Thoracic aorta (tissue), 2 donors: ENCODE data around the gene VPS4B. TPM values are rescaled to one million over a fixed set of nuclear protein-coding genes. Genes with fewer than 3 reads are reported as not detected.

Experiments
- ATAC-seq: fragments of 150-250 bp; one replicate; pipeline ENCODE4 v1.8.0; 2017; ENCODE audit warnings: low read depth; ENCODE audit not compliant: insufficient number of reproducible peaks, low FRiP score
- DNase-seq: peaks from one replicate; pipeline ENCODE4 v3.0.0-alpha.2; 2020; ENCODE audit warnings: low spot score
- H3K27ac ChIP-seq, 2 donors: fragments of 200-600 bp; sonication (generic); 1 replicate in 1 of 2; 2 replicates in 1 of 2; pipeline ENCODE4 v1.5.1; 2016; ENCODE audit warnings: mild to moderate bottlenecking in 2 of 2, moderate library complexity in 2 of 2
- H3K27me3 ChIP-seq: fragments of 200-600 bp; sonication (generic); replicated peaks from 2 replicates; pipeline ENCODE4 v1.6.0; 2016; ENCODE audit warnings: mild to moderate bottlenecking; ENCODE audit not compliant: insufficient read depth
- H3K36me3 ChIP-seq: fragments of 200-600 bp; sonication (generic); one replicate; pipeline ENCODE4 v1.5.1; 2016
- H3K4me1 ChIP-seq, 2 donors: fragments of 200-600 bp; sonication (generic); 1 replicate in 1 of 2; 2 replicates in 1 of 2; pipeline versions ENCODE4 v1.5.1 to v1.6.0; 2016; ENCODE audit warnings: low read depth in 2 of 2, mild to moderate bottlenecking in 1 of 2; ENCODE audit not compliant: control insufficient read depth in 1 of 2
- H3K4me3 ChIP-seq: fragments of 200-600 bp; sonication (generic); 2 replicates; pipeline ENCODE4 v1.5.1; 2016; ENCODE audit warnings: mild to moderate bottlenecking
- H3K9me3 ChIP-seq: fragments of 200-600 bp; sonication (generic); 2 replicates; pipeline ENCODE4 v1.5.1; 2016
- CTCF ChIP-seq: fragments of 200-600 bp; sonication (generic); IDR thresholded peaks from one replicate; pipeline ENCODE4 v1.5.1; 2019; ENCODE audit warnings: antibody characterized with exemption
- total RNA-seq, 2 donors: library from RNA; depleted of rRNA; stranded (reverse); fragments of >200 nt; gene quantifications; one replicate each; pipeline versions ENCODE4 v1.1.0 to v1.2.3, GENCODE V29; 2016

The VPS4B gene
- total RNA-seq, 2 donors from 2014 or later: 25.5 to 49.9 TPM

GRCh38 chr18:63356272-63356896 is 65.9 kb downstream of the VPS4B start:
- Histone ChIP-seq H3K36me3 (peaks cover 40% of the 10 kb centered on the region), H3K4me3 (peak overlapping the region; percentile 44), H3K27ac (peak overlapping the region; percentile 80 to 89), H3K27me3 (no peaks in the 10 kb centered on the region), H3K9me3 (no peaks in the 10 kb centered on the region), H3K4me1 (peaks cover 23 to 31% of the 10 kb centered on the region in 2 donors)
- DNase-seq (no peak), ATAC-seq (peak; percentile 70)
- TF ChIP-seq CTCF: no peak

DNA sequence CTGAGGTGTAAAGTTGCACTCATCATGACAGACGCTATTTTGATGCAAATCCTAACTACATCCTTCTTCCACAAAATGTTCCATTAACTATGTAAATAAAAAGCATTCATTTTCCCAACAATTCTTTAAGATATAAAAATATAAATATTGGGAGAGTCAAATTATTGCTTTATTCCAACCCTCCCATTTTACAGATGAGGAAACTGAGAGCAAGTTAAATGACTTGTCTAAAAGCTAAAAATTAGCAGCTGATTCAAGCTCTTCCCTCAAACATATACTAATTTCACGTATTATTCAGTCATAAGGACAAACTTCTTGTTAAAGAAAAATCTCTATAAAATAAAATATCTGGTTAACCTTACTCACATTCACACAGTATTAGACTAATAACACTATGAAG is 72.0 kb downstream of the VPS4B start:
- TF ChIP-seq CTCF: no peak
- Histone ChIP-seq H3K9me3 (no peaks in the 10 kb centered on the region), H3K4me3 (no peak overlapping the region), H3K27me3 (no peaks in the 10 kb centered on the region), H3K36me3 (peaks cover 55% of the 10 kb centered on the region), H3K4me1 (peaks cover 12 to 22% of the 10 kb centered on the region in 2 donors), H3K27ac (no peak overlapping the region)
- no peak for ATAC-seq
- DNase-seq: no peak

- DNase-seq (no peak), ATAC-seq (no peak)
- Histone ChIP-seq H3K4me1 (peaks cover 9 to 20% of the 10 kb centered on the region in 2 donors), H3K4me3 (no peak overlapping the region), H3K27me3 (no peaks in the 10 kb centered on the region), H3K27ac (no peak overlapping the region), H3K36me3 (peaks cover 52% of the 10 kb centered on the region), H3K9me3 (no peaks in the 10 kb centered on the region)
- no peak for TF ChIP-seq CTCF
These were observed 73.7 kb downstream of the VPS4B start for GRCh38 chr18:63348508-63349136.

DNA sequence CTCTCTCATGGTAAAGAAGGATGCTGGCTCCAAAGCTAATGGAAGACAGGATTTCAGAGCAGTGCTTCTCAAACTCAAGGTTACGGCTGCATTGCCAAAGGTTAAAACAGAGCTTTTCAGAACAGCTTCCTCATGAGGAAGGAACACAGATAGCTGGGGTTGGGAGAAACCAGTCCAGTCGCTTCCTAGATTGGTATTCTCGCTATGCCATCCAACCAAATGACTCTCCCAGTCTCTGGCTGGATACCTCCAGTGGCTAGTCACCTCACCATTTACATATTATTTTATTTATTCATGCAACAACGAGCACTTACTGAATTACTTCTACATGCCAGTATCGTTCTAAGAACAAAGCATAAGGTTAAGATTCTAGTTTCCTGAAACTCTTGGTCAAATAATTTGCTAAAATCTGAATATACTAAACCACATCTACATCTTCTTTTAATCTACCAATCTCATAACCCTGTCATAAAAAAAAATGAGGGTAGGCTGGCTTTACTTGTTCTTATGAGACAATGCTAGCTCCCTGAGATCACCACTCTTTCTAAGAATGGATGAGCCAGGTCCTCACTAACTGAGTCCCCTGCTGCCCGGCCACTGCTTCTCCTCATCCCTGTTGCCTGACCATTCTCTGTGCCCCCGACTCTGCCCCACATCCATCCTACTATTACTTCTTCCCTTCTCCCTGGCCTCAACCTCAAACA is 75.6 kb downstream of the VPS4B start:
- H3K27me3 ChIP-seq: no peaks in the 10 kb centered on the region
- DNase-seq (no peak), ATAC-seq (no peak)
- H3K9me3 ChIP-seq: no peaks in the 10 kb centered on the region
- H3K4me1 ChIP-seq: peaks cover 3 to 11% of the 10 kb centered on the region in 2 donors
- no peak for TF ChIP-seq CTCF
- H3K27ac ChIP-seq: peak overlapping the region in 1 of 2 donors; percentile 0
- H3K36me3 ChIP-seq: peaks cover 45% of the 10 kb centered on the region
- H3K4me3 ChIP-seq: no peak overlapping the region

- Histone ChIP-seq H3K4me3 (no peak overlapping the region), H3K4me1 (peaks cover 3 to 11% of the 10 kb centered on the region in 2 donors), H3K27ac (peak overlapping the region in 1 of 2 donors; percentile 0), H3K27me3 (no peaks in the 10 kb centered on the region), H3K9me3 (no peaks in the 10 kb centered on the region), H3K36me3 (peaks cover 40% of the 10 kb centered on the region)
- no peak for TF ChIP-seq CTCF
- no peak for DNase-seq
- ATAC-seq: no peak
These were observed 76.2 kb downstream of the VPS4B start for GRCh38 chr18:63346031-63346430.
